ENCODE data around the gene ARL6IP4.

ARL6IP4 gene

DNA sequence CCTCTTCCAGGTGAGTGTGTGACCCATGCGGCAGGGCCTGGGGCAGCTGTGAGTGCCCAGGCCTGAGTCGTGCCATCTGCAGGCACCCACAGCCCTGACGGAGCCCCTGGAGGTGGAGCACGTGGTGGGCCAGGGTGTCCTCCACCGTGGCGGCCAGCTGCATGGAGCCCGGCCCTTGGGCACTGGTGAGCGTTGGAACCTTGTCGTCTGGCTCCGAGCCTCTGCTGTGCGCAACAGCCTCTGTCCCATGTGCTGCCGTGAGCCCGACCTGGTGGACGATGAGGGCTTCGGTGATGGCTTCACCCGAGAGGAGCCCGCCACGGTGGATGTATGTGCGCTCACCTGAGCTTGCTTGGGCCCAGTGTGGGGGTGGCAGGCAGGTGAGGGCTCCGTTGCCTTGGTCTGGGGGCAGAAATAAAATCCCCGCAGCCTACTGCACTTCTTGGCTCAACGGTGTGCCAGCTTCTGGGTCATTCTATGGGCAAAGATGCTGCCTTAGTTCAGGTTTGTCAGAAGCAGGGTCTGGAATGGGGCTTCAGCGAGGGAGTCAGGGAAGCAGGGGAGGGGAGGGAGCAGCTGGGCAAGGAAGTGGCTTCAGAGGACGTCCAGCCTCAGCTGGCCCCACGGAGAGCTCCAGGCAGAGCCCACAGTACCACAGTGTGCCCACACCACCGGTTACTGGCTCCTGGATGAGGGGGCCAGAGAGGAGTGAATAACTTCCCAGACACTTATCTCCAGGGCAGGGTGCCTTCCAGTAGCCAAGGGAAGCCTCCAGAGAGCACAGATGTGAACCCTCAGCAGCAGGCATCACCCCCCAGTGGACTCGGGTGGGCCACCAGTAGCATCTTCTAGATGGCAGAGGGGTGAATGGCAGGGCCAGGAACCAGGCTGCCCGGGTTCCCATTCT lies 1.2 kb upstream of the ARL6IP4 start:
- no peak for DNase-seq

GRCh38 chr12:122979908-122980182 lies 636 bp upstream of the ARL6IP4 start:
- no peak for DNase-seq

- no peak for DNase-seq
Measured at GRCh38 chr12:122981036-122981471, 573 bp downstream of the ARL6IP4 start.

- DNase-seq: no peak
Measured at GRCh38 chr12:122981587-122982476, 1.4 kb downstream of the ARL6IP4 start.

- no peak for DNase-seq
Measured at GRCh38 chr12:122982477-122982815, 2.0 kb downstream of the ARL6IP4 start.

- DNase-seq: no peak
Measured at GRCh38 chr12:122982963-122983788, 2.7 kb downstream of the ARL6IP4 start.

DNA sequence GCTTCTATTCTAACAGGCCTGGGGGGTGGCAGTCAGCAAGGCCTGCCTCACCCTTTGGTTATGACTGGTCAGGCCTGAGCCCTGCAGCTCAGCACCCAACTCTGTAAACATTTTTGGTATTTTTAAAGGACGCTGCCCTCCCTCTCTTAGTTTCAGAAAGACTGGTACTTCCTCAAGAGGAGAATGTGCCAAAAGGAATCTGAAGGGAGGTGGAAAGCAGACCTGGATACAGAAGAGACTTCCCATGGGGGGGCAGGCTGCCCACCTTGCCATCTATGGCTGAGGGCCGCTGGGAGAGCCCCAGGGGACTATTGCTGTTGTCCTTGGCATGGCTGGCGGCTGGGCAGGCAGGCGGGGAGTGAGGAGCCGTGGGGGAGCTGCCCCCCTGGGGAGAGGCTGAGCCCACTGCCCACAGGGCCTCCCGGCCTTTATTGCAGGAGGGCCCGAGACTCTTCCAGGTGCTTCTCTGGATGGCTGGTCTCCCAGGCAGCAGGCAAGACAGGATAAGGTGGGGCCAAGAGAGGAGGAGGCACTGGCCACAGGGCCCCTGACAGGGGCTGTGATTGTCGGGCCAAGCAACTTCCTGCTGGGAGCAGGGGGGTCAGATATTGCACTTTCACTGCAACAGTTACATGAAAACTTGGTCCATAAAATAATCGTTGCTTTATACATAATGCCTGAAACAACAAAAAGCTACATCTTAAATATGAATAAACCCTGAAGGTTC lies 3.5 kb downstream of the ARL6IP4 start:
- no peak for DNase-seq

GRCh38 chr12:122984612-122985337 lies 4.3 kb downstream of the ARL6IP4 start:
- DNase-seq: no peak

DNA sequence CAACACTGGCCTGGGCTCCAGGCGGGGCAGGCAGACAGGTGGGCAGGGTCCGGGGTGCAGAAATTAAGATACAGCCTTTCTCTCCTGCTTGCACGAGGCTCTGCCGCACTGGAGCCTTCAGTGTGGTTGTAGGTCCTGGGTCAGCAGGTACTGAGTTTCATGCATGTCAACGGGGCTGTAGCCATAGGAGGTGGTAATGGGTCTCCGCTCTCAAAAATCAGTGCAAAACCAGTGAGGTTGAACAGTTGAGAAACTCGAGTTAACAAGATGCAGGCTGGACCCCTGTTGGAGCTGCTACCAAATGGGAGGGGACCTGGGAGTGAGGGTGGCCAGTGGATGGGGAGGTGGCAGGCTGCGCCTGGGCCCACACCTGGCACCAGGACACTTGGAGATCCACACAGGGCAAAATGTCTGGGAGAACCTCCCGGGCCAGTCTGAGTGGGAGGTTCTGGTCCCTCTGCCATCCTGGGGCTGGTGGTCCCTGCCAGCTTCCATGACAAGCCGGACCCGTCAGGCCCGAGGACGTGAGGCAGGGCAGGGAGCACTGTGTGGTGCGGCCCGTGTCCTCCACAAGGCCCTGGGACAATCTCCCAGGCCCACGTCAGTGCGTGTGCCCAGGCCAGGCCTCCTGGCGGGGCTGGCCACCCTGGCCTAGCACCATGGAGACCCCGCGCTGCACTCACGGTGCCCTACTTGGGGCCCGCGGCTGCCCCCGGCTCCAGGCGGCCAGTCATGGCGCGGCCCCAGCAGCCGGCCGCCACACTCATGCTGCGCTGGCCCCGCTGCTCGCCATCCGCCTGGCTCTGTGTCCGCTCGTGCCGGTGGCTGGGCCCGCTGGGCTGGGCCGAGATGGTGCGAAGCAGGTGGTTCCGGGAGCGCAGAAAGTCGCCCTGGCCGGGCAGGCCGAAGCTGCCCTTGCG lies 5.1 kb downstream of the ARL6IP4 start:
- no peak for DNase-seq

- no peak for DNase-seq
Measured at GRCh38 chr12:122986258-122986871, 5.9 kb downstream of the ARL6IP4 start.

GRCh38 chr12:122987086-122987951 lies 6.8 kb downstream of the ARL6IP4 start:
- DNase-seq: no peak

- no peak for DNase-seq
Measured at GRCh38 chr12:122988036-122988435, 7.6 kb downstream of the ARL6IP4 start.

- DNase-seq: no peak
Measured at GRCh38 chr12:122988612-122989212, 8.2 kb downstream of the ARL6IP4 start.

DNA sequence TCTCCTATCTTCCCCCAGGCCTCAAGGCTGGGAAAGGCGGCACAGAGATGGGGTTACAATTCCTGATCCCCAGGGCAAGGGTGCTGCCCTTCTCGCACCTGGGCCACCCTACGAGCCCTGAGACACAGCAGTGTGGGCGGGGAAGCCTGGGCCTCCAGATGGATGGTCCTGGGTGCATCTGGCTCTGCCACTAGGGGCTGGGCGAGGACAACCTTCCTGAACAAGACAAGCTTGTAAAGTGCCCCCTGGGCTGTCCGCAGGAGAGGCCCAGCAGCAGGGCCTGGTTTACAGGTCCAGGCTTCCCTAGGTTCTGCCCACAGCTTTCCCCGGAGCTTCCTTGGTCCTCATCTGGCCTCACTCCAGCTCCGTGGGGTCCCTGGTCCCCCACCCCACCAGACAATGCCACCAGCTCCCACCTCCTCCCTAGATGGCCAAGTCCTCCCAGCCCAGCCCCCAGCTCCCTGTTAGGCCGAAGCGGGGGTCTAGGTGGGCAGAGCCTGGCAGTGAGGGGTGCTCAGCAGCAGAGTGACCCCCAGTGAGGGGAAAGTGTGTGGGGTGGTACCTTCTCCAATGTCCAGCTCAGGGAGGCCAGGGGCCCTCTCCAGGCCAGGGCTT lies 8.9 kb downstream of the ARL6IP4 start:
- no peak for DNase-seq

DNA sequence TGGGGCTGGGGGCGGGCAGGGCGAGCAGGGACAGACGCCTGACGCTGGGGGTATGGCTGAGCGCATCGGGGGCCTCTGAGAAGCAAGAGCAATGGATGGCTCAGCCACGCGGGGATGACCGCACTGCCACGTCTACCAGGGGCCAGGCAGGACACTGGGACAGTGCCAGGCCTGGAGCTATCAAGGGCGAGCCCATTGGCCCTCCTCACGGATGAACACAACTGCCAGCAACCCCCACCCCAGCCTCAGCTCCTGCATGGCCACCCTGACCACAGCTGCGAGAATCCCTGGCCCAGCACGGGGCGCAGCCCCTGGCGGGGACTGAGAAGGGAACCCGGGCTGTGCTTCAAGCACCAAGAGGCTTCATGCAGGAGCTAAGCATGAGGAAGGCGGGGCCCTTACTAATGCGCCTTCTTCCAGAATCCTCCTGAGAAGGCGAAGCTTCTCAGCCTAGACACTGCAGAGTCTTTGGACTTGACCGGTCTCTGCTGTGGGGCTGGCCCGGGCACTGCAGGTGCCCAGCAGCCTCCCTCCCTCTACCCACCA lies 9.5 kb downstream of the ARL6IP4 start:
- DNase-seq: no peak

DNA sequence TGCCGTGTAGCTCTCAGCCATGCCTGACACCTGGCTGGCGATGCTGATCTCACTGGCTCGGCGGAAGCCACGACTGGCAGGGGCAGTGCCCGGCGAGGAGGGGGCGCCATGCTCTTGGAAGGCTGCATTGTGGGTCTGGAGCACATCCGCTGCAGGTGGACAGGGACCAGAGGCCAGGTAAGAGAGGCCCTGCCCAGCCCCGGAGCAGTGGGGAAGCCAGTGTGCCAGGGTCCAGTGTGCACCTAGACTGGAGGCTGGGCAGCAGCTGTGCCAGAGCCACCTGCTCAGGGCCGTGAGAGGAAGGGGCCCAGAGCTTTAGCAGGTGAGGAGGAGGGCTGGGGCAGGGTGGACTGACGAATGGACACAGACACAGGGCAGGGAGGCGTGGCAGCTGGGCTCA lies 10.1 kb downstream of the ARL6IP4 start:
- no peak for DNase-seq

GRCh38 chr12:122990961-122991622 lies 10.6 kb downstream of the ARL6IP4 start:
- DNase-seq: no peak

All from NCI-H748 treated with DMSO at 0.1 percent for 48 hours (cell line).